ENCODE data around the gene GIMAP6. TPM values are rescaled to one million over a fixed set of nuclear protein-coding genes. Genes with fewer than 3 reads are reported as not detected.
"Not testable (repeated sequence)": the region's sequence is repeated elsewhere in the genome, so short reads cannot be mapped to it uniquely, and the experiment has no call there.

Gene GIMAP6
- total RNA-seq, 1 donor from 2014 or later, result 6.5 TPM

GRCh38 chr7:150648353-150649079 lies 16.3 kb upstream of the GIMAP6 start:
- ATAC-seq, result no peak
- DNase-seq (ENCODE audit: low spot score), result no peak

- ATAC-seq, result no peak
- no peak for DNase-seq (ENCODE audit: low spot score)
Measured at GRCh38 chr7:150645259-150646020, 13.3 kb upstream of the GIMAP6 start.

GRCh38 chr7:150642926-150643325 lies 10.7 kb upstream of the GIMAP6 start:
- DNase-seq (ENCODE audit: low spot score) (no peak), ATAC-seq (no peak)

GRCh38 chr7:150641854-150642253 lies 9.7 kb upstream of the GIMAP6 start:
- no peak for ATAC-seq
- DNase-seq (ENCODE audit: low spot score), result no peak

GRCh38 chr7:150633926-150634325 lies 1.7 kb upstream of the GIMAP6 start:
- ATAC-seq, result no peak
- no peak for DNase-seq (ENCODE audit: low spot score)

GRCh38 chr7:150631084-150631826 lies 930 bp downstream of the GIMAP6 start:
- DNase-seq (ENCODE audit: low spot score) (no peak), ATAC-seq (peak; percentile 66)

GRCh38 chr7:150629347-150629746 lies 2.8 kb downstream of the GIMAP6 start:
- no peak for DNase-seq (ENCODE audit: low spot score)
- ATAC-seq, result peak; percentile 53

- ATAC-seq (no peak), DNase-seq (ENCODE audit: low spot score) (no peak)
Measured at GRCh38 chr7:150627959-150628358, 4.2 kb downstream of the GIMAP6 start.

- DNase-seq (ENCODE audit: low spot score) (no peak), ATAC-seq (no peak)
Measured at GRCh38 chr7:150626696-150627095, 5.5 kb downstream of the GIMAP6 start.

- DNase-seq (ENCODE audit: low spot score) (no peak), ATAC-seq (no peak)
Measured at GRCh38 chr7:150621376-150621775, 10.8 kb downstream of the GIMAP6 start.

GRCh38 chr7:150620617-150621371 lies 11.4 kb downstream of the GIMAP6 start:
- DNase-seq (ENCODE audit: low spot score) (no peak), ATAC-seq (no peak)

GRCh38 chr7:150620061-150620460 lies 12.1 kb downstream of the GIMAP6 start:
- no peak for ATAC-seq
- no peak for DNase-seq (ENCODE audit: low spot score)

GRCh38 chr7:150615221-150615755 lies 16.9 kb downstream of the GIMAP6 start:
- not testable (repeated sequence) for ATAC-seq

GRCh38 chr7:150614426-150614825 lies 17.8 kb downstream of the GIMAP6 start:
- not testable (repeated sequence) for DNase-seq (ENCODE audit: low spot score)

More at GRCh38 chr7:150615221-150615755, 16.9 kb downstream of the GIMAP6 start:
- DNase-seq (ENCODE audit: low spot score), result not testable (repeated sequence)

GRCh38 chr7:150613880-150614279 lies 18.3 kb downstream of the GIMAP6 start:
- ATAC-seq (no peak), DNase-seq (ENCODE audit: low spot score) (no peak)

More at GRCh38 chr7:150614426-150614825, 17.8 kb downstream of the GIMAP6 start:
- not testable (repeated sequence) for ATAC-seq

GRCh38 chr7:150612925-150613324 lies 19.3 kb downstream of the GIMAP6 start:
- DNase-seq (ENCODE audit: low spot score) (no peak), ATAC-seq (no peak)

GRCh38 chr7:150610233-150610632 lies 22.0 kb downstream of the GIMAP6 start:
- ATAC-seq (no peak), DNase-seq (ENCODE audit: low spot score) (no peak)

GRCh38 chr7:150603600-150603999 lies 28.6 kb downstream of the GIMAP6 start:
- not testable (repeated sequence) for ATAC-seq; DNase-seq (ENCODE audit: low spot score)

- no peak for ATAC-seq
- no peak for DNase-seq (ENCODE audit: low spot score)
Measured at GRCh38 chr7:150595361-150595760, 36.8 kb downstream of the GIMAP6 start.

- ATAC-seq (no peak), DNase-seq (ENCODE audit: low spot score) (no peak)
Measured at GRCh38 chr7:150594805-150595204, 37.4 kb downstream of the GIMAP6 start.
